ENCODE measurements around the gene CPD.
"Not testable (repeated sequence)": the region's sequence is repeated elsewhere in the genome, so short reads cannot be mapped to it uniquely, and the experiment has no call there.

Gene CPD

DNA sequence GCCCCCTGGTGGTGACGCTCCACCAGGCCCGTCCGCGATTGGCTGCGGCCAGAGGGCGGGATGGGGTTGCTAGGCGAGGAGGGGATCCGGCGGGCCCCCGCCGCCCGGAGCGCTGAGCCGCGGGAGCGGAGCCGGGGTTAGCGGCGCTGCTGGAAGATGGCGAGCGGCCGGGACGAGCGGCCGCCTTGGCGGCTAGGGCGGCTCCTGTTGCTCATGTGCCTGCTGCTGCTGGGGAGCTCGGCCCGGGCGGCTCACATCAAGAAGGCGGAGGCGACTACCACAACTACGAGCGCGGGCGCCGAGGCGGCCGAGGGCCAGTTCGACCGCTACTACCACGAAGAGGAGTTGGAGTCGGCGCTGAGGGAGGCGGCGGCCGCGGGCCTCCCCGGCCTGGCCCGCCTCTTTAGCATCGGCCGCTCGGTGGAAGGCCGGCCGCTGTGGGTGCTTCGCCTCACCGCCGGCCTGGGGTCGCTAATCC lies at the start of gene CPD:
Gene CPD (plus strand): TSS at position 103 of the 478 bp plus-strand sequence. CDS start 54 bp downstream, at position 157.
- DNase-seq = peak; percentile 85

DNA sequence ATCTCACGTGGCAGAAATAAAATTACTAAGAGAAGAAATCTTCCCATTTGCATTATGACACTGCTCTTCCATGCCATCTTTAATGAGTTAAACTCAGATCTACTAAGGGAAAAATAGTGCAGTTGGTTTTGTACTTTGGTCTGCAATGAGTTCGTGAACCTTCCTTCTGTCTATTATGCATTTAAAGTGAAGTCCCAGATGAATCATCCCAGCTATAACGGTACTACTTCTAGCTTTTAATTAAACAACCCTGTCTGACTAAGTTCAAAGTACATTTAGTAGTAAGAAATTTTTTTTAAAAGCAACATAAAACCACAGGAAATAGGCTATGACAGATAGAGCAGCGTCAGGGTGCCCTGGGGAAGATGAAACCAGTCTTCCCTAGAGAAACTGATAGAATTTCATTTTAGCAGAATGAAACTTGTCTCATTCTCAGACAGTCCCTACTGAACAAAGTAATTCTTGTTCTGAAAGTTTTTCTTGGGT lies 46.6 kb upstream of the CPD start:
- no peak for DNase-seq

DNA sequence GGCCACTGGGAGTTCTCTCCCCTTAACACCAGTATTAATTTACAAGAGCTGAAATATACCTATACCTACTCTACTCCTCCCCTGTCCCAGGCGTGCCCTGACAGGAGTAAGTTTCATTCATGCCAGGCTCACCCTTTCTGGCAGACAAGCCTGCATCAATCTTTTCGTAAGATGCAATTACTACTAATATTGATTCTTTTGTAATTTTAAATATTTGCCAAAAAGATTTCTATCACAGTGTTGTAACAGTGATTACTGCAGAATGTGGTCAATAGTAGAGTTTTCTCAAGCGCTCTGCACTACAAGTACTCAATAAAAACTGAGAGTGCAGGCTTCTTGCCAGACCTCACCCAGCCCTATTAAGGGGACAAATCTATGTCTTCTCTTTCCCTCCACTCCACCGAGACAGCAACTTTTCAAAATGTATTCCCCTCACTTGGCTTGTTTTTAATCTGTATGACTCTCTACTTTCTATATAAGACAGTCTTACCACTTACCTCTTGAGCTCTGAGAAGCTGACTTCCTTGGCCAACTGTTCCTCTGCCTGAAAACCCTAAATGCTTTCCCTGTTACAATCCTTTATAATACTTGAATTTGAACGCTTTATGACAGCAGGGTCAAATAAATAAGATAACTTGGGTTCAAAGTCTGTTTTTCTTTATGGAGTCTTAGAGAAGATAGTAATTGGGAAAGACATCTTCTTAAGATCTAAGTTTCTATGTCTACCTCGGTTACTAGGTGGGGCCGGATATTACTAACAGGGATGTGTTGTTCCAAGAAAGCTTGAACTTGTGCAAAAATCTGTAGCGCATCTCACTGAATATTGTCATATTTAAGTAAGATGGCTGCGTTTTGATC lies 45.0 kb upstream of the CPD start, which contains the start of gene TMIGD1:
Gene TMIGD1 (minus strand): TSS at position 555 of the 858 bp plus-strand sequence. CDS start 1,924 bp downstream, outside the sequence.
- DNase-seq = peak; percentile 50

DNA sequence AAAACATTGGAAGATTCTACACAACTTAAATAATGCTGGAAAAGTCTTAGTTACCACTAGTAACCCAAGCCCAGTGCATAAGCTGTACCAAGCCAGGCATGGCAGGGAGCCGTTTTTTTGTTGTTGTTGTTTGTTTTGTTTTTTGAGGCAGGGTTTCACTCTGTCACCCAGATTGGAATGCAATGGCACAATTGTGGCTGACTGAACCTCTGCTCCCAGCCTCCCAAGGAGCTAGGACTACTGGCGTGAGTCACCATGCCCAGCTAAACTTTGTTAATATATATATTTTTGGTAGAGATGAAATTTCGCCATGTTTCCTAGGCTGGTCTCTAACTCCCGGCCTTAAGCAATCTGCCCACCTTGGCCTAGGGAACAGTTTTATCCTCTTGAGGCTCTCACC lies 44.3 kb upstream of the CPD start:
- no peak for DNase-seq

DNA sequence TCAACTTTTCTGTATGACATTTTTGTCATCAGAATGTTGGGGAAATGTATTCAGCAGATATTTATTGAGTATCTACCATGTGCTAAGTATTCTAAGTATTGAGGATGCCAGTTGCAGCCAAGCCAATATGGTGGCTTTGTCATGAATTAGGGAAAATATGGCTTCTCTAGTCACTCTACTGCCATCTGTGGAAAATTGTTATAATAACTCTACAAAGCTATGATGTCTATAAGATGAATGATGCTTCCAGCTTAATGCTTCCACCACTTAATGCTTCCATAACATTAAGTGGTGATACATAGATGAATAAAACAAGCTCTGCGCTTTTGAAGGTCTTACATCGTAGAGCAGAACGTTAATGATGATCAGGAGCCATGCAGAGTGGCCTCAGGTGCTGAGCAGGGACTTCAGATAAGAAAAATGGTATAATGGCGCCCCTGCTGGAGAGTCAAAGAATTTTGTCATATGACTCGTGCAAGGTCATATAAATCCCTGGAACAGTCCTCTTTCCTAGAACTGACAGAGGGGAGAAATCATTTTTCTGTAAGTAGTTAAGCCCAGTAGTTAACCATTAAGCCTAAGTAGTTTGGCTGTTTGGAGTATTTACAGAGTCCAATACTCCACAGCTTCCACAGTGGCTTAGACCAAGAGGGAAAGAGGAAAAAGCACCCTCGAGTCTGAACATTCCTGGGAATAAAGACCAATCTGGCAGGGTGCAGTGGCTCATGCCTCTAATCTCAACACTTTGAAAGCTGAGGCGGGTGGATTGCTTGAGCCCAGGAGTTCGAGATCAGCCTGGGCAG lies 42.2 kb upstream of the CPD start:
- DNase-seq = peak; percentile 32

DNA sequence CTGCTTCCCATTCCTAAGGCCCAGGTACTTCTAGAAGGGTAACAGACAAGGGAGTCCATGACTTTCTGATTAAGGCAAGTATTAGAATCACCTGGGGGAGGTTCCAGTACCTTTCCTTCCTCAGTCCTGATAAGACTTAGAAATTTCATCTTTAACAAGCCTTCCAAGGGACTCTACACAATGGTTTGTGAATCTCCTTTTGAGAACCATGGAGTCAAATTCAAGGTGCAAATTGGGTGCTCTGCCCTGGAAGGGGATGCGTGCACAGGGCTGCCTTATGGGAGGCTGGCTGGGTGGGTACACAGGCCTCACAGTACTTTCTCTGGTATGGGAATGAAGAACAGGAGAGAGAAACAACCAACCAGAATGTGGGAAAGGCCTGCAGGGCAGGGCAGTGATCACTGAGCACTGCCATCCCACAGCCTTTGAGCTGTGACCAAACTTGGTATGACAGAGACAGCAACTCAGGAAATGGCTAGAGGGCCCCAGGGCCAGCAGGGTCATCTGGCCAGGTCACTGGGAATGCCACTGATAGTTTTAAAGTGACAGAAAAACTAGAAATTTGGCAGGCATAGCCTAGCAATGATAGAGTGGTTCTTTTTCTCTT lies 41.2 kb upstream of the CPD start:
- DNase-seq = no peak

DNA sequence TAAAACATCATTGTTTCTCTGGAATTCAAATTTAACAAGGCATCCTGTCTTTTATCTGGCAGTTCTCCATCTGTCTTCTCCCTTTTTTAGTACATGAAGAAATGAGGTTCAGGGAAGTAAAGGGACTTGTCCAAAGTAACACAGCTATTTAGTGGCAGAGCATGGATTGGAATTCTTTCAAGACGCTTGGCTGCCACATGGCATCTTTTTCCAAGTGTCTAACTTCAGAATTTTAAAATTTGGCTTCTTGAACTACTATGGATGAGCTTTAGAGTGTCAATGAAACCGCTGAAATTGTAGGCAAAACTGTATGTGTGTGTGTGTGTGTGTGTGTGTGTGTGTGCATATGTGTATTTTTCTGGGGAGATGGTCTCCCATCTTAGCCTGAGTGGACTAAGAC lies 39.6 kb upstream of the CPD start:
- no peak for DNase-seq

DNA sequence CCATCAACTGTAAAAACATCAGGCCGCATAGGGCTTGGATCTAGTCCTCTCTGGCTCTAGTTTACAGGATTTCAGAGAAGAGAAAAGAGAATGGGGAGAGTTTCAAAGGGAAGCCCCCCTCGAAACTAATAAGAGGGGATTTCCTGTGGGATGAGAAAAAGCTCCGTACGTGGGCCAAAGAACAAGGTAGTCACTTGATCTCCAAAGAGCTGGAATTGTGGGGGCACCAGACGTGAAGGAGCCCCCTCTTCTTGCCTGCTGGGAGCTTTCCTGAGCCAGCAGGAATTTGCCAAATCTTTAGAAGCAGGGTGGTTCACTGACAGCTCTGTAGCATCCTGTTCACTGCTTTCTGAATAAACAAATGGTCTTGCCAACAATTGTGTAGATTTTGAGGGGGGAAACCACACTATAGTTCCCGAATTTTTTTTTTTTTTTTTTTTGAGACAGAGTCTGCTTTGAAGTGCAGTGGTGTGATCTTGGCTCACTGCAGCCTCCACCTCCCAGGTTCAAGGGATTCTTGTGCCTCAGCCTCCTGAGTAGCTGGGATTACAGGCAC lies 37.8 kb upstream of the CPD start:
- no peak for DNase-seq

DNA sequence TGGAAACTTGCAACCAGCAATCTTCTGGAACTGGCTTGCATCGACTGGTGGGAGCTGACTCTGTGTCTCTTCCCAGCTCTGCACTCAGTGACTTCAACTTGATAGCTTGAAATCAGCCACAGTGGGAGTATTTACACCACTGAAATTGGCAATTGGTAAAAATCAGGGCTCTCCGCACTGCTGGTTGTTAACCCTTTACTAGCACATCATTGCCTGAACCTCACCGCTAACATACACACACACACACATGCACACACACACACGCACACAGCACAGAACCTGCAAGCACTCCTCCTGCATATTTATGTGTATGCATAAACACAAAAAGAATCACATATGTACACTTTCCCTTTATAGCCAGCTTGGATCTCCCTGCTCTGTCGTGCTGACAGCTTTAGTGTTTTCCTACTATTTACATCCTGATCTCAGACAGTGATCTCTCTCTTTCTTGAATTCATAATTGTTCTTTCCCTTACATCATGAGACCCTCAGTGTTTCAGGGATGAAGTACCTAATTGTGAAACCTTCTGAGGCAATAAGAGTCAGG lies 37.0 kb upstream of the CPD start:
- no peak for DNase-seq

DNA sequence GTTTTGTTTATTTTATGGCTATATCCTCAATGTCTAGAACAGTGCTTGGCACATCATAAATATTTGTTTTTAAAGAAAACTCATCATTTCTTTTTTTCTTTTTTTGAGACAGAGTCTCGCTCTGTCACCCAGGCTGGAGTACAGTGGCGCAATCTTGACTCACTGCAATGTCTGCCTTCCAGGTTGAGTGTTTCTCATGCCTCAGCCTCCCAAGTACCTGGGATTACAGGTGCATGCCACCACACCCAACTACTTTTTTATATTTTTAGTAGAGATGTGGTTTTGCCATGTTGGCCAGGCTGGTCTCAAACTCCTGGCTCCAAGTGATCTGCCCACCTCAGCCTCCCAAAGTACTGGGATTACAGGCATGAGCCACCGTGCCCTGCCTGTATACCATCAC lies 35.5 kb upstream of the CPD start:
- DNase-seq = not testable (repeated sequence)

DNA sequence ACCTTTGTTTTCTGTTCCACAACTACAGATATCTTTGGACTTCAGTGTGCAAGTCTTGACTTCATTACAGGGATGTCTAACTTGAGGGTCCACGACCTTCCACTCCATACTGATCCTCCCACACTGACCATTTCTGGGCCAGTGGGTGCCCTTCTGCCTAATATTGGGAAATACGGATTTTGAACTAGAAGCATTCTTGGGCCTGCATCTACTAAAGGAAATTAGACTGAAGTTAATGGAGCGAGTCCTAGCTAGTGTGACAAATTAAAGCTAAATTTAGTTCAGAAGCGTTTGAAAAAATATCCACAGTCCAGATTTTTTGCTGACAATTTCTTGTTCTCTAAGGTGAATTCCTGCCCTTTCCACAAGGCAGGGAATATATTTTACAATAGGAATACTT lies 34.9 kb upstream of the CPD start:
- DNase-seq = no peak

DNA sequence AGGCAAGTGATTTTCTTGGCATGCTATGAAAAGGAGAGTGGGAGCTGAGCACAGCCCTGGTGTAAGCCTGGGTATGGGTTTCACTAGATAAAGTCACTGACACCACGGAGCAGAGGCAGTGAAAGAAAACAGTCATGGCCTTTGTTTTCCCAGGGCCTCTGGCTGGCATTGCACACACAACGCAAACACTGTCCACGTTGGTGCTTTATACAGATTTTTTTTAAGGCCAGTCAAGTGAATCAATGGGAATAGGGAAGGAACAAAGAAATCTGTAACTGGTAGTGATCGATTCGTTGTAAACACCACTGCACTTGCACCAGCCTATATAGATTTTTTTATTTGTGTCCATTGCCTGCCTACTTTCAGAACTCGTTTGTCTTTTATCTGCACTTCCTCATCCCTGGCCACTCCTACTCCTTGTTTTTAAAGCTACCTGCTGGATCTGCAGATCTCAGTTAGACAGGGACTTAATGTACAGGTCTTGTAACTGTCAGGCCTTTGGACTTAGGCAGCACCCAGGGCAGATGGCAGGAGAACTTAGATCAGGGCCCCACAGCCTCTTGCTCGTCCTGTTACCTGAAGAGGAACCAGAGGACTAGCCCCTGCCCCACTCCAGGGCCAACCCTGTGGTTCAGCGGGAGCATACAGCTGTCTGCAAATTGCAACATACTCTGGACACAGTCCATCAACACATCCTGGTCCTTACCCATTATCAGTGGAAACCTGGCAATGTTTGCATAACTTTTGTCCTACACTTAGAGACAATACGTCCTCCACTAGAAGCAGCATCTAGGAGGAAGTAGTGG lies 34.2 kb upstream of the CPD start:
- no peak for DNase-seq

DNA sequence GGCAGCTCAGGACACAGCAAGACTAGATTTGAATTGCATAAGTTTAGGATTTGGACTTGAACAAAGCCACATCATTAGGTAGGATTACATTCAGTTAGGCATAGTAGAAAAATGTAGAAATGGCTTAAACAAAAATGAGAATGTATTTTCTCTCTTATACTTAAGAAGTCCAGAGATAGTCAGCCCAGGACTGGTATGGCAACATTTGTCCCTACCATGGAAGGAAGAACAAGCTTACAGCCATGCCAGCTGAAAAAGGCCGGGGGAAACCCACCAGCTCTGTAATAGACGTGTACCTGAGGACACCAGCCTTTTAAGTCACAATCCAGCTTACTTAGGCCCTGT lies 33.7 kb upstream of the CPD start:
- no peak for DNase-seq

DNA sequence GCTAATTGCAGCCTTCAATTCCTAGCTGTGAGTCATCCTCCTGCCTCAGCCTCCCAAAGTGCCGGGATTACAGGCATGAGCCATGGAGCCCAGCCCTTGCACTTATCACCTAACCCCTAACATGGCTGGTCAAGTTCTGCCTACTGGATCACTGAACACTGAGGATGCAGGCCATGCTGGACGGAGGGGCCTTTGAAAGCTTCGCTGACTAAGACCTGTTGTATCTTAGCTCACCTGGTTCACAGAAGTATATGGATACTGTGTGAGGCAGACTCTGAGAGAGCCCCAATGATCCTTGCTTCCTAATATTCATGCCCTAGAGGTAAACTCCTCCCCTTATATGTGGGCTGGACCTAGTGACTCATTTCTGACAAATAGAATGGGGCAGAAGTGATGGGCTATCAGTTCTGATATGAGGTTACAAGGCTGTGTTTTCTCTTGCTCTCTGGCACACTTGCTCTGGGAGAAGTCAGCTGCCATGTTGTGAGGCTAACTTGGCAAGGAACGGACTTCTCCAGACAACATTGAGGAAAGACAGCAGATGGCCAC lies 33.1 kb upstream of the CPD start:
- no peak for DNase-seq

DNA sequence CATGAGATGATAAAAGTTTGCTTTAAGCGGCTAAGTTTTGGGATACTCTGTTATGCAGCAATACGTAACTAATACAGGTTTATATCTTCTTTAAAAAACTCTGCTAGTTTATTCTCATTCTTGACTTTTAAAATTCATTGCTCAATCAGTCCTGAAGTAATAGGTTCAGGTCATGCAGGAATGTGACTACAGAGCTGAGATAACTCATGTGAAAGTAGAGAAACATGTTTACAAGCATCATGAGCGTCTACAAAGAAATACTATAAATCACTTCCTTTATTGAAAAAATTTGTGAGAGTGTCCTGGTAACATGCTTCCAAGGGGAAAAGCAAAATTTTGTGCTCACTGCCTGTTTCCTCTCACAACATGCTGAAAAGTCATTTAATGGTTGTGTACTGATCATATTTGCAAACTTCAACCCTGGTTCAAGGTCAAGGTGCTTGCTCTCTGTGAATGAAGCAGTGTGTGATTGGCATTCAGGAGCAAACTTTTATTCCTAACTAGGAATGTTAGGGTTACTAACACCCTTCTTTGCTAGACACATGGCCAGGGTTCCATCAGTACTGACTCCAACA lies 32.4 kb upstream of the CPD start:
- DNase-seq = no peak

DNA sequence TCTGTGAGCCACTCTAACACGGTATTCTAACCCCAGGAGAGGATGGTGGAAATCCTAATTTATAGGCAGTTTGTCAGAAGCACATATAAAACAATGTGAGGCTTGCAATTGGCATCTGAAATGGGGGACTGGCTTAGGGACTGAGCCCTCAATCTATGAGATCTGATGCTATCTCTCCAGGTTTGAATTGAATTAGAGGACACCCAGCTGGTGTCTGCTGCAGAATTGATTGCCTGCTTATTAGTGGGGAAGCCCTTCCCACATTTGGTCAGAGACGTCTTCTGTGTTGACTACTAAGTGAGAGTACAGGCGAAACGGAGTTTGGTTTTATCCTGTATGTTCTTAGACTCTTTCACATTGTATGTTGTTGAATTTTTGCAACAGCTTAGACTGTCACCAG lies 31.2 kb upstream of the CPD start:
- no peak for DNase-seq

DNA sequence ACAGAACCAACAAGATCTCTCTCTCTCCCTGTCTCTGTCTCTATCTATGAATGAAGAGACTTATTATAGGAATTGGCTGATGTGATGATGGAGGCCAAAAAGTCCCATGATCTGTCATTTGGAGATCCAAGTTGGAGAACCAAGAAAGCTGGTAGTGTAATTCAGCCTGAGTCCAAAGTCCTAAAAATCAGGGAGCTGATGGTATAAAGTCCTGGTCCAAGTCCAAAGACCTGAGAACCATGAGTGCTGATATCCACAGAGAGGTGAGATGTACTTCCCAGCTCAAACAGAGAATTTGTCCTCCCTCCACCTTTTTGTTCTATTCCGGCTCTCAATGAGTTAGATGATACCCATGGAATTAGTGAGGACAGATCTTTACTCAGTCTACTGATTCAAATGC lies 29.5 kb upstream of the CPD start:
- no peak for DNase-seq

DNA sequence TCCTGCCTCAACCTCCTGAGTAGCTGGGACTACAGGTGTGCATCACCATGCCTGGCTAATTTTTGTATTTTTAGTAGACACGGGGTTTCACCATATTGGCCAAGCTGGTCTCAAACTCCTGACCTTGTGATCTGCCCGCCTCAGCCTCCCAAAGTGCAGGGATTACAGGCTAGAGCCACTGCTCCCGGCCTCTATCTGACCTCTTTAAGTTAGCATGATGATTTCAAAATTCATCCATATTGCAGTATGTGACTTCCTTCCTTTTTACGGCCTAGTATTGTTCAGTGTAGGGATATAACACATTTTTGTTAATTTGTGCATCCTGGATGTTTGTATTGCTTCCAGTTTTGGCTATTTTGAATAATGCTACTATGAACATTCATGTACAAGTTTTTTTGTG lies 27.5 kb upstream of the CPD start:
- not testable (repeated sequence) for DNase-seq

DNA sequence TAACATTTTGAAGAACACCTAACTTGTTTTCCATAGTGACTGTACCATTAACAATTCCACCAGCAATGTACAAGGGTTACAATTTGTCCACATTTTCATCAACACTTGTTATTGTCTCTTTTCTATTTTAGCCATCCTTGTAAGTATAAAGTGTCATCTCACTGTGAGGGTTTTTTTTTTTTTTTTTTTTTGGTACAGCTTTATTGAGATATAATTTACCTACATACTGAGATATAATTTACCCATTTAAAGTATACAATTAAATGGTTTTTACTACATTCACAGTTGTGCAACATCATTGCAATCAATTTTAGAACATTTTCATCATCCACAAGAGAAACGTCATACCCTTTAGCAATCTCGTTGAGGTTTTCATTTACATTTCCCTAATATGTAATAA lies 27.0 kb upstream of the CPD start:
- DNase-seq = no peak

DNA sequence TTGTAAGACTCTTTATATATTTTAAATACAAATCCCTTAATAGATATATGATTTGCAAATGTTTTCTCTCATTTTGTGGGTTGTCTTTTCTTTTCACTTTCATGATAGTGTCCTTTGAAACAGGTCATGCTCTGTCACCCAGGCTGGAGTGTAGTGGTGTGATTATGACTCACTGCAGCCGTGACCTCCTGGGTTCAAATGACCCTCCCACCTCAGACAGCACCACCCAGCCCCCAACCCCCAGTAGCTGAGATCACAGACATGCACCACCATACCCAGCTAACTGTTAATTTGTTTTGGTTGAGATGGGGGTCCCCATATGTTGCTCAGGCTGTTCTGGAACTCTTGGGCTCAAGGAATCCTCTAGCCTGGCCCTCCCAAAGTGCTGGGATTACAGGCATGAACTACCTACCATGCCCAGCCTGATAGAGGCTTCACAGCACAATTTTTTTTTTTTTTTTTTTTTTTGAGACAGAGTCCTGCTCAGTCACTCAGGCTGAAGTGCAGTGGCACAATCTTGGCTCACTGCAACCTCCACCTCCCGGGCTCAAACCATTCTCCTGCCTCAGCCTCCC lies 26.4 kb upstream of the CPD start:
- no peak for DNase-seq

DNA sequence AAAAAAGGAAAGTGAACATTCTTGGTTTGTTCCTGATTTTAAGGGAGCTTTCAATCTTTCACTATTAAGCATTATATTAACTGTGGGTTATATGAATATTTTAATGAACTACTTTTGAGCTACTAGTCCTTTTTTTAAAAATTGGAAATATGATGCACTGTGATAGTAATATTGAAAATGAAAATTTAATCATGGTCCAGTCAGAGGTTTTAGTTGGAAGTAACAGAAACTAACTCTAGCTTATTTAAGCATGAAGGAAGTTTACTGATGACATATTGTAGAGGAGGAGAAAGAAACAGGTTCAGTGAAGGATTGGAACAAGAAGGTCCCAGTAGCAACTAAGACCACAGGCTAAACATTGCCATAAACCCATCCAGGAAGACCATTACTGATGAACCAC lies 24.0 kb upstream of the CPD start:
- DNase-seq = no peak
